Kidney (tissue), 14 donors: ENCODE results near the gene AP2A2. TPM values are rescaled to one million over a fixed set of nuclear protein-coding genes. Genes with fewer than 3 reads are reported as not detected.

Experiments used
- DNase-seq, 5 donors: peaks; one replicate each; pipeline ENCODE4 v3.0.0-alpha.2; 2013 to 2020
- FAIRE-seq: peaks from 2 replicates; lab custom pipeline; 2012; peaks lifted over from hg19 to GRCh38; lab: Jason Lieb, UNC
- H3K27ac ChIP-seq, 2 donors: one replicate each; pipeline ENCODE4 v1.7.0; 2013; ENCODE audit warnings: low read depth in 2 of 2, low read length in 2 of 2, inconsistent platforms in 1 of 2
- H3K27me3 ChIP-seq: one replicate; pipeline ENCODE4 v1.7.1; 2013; ENCODE audit warnings: low read length, inconsistent platforms; ENCODE audit not compliant: control insufficient read depth, insufficient read depth
- H3K36me3 ChIP-seq, 3 donors: one replicate each; pipeline versions ENCODE4 v1.7.0 to v1.7.1; 2013; ENCODE audit warnings: low read length in 3 of 3, control low read depth in 1 of 3, inconsistent platforms in 1 of 3; ENCODE audit not compliant: insufficient read depth in 3 of 3, control insufficient read depth in 2 of 3
- H3K4me1 ChIP-seq, 3 donors: one replicate each; pipeline versions ENCODE4 v1.7.0 to v1.7.1; 2013; ENCODE audit warnings: low read length in 3 of 3, inconsistent platforms in 1 of 3, low read depth in 1 of 3; ENCODE audit not compliant: control insufficient read depth in 2 of 3, insufficient read depth in 2 of 3
- H3K4me3 ChIP-seq, 3 donors: one replicate each; pipeline versions ENCODE4 v1.7.0 to v1.8.1; 2013; ENCODE audit warnings: low read length in 3 of 3, control low read depth in 1 of 3, inconsistent platforms in 1 of 3
- H3K9ac ChIP-seq, 3 donors: one replicate each; pipeline versions ENCODE4 v1.7.0 to v1.7.1; 2013; ENCODE audit warnings: low read length in 3 of 3, control low read depth in 1 of 3, inconsistent platforms in 1 of 3
- H3K9me3 ChIP-seq, 3 donors: one replicate each; pipeline versions ENCODE4 v1.7.0 to v1.7.1; 2013; ENCODE audit warnings: low read length in 3 of 3, control low read depth in 1 of 3, inconsistent platforms in 1 of 3; ENCODE audit not compliant: control insufficient read depth in 2 of 3, insufficient read depth in 1 of 3
- intact Hi-C: fragments of 100-400 bp; cut with DNase I; formaldehyde crosslinking; loops from one replicate; pipeline ENCODE4 v1.11.1; 2022
- polyA plus RNA-seq: library from polyadenylated mRNA; stranded (reverse); fragments of 350-450 nt; fragmentation: Illumina TruSeq; extraction: RNeasy Lipid Tissue Mini Kit (QIAGEN cat#74804); gene quantifications from one replicate; pipeline ENCODE4 v1.2.3, GENCODE V29; 2014; ENCODE audit warnings: low read depth, low replicate concordance; ENCODE audit not compliant: insufficient read depth
- total RNA-seq: library from RNA; stranded (reverse); fragmentation: NEBNext Ultra II Directional; extraction: Animal tissue kit (Norgen Biotek cat#: 25700); gene quantifications from one replicate; pipeline ENCODE4 v1.2.1, GENCODE V29; 2021
- TF ChIP-seq, protein P1 (sequence below): IDR thresholded peaks from 3 replicates; pipeline ENCODE4 v1.5.1; 2012; ENCODE audit warnings: mild to moderate bottlenecking, moderate library complexity, borderline replicate concordance; ENCODE audit not compliant: insufficient read depth; ENCODE audit errors: extremely low read depth
- donor health status: control.
- donor health status: control.
- donor health status: control.
- donor health status: control.
- donor health status: control.
- donor health status: DM: yes; HTN: yes; CAD: no.
- donor health status: Normal renal cell carcinoma (clear cell type).

AP2A2 gene
- total and polyA plus RNA-seq, 2 donors from 2014 or later, result 76.5 to 144 TPM

DNA sequence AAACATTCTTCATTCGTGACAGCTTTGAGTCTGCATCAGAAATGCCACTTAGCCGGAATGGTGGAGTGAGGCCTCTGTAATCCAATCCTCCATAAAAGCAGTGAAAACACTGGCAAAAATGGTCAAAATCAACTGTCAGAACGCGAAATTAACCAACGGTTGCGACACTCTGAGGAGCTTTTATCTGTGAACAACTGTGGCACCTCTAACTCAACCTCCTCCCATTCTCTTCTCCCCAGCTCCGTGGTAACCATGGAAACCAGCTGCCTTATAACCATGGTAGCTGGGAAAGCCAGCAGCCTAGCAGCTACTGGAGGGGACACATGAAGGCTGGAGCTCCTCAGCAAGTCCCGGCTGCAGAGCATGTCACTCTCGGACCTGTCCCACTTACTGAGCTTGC, 20.3 kb downstream of the AP2A2 start:
- H3K36me3 ChIP-seq, result peaks cover 0 to 8% (median 3%) of the 10 kb centered on the region in 3 donors
- intact Hi-C loops, result no loop called here
- DNase-seq, result peak in 3 of 5 donors; percentile 68 to 80 (median 71)
- H3K9me3 ChIP-seq, result peaks cover 0 to 6% (median 0%) of the 10 kb centered on the region in 3 donors
- H3K27ac ChIP-seq, result peak overlapping the region; percentile 68 to 72
- H3K4me1 ChIP-seq, result peaks cover 6 to 52% (median 31%) of the 10 kb centered on the region in 3 donors
- TF ChIP-seq, protein P1, sequence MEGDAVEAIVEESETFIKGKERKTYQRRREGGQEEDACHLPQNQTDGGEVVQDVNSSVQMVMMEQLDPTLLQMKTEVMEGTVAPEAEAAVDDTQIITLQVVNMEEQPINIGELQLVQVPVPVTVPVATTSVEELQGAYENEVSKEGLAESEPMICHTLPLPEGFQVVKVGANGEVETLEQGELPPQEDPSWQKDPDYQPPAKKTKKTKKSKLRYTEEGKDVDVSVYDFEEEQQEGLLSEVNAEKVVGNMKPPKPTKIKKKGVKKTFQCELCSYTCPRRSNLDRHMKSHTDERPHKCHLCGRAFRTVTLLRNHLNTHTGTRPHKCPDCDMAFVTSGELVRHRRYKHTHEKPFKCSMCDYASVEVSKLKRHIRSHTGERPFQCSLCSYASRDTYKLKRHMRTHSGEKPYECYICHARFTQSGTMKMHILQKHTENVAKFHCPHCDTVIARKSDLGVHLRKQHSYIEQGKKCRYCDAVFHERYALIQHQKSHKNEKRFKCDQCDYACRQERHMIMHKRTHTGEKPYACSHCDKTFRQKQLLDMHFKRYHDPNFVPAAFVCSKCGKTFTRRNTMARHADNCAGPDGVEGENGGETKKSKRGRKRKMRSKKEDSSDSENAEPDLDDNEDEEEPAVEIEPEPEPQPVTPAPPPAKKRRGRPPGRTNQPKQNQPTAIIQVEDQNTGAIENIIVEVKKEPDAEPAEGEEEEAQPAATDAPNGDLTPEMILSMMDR, result no peak
- H3K4me3 ChIP-seq, result no peak overlapping the region
- no peaks in the 10 kb centered on the region for H3K27me3 ChIP-seq
- FAIRE-seq, result no peak
- peak overlapping the region in 1 of 3 donors; percentile 41 for H3K9ac ChIP-seq

DNA sequence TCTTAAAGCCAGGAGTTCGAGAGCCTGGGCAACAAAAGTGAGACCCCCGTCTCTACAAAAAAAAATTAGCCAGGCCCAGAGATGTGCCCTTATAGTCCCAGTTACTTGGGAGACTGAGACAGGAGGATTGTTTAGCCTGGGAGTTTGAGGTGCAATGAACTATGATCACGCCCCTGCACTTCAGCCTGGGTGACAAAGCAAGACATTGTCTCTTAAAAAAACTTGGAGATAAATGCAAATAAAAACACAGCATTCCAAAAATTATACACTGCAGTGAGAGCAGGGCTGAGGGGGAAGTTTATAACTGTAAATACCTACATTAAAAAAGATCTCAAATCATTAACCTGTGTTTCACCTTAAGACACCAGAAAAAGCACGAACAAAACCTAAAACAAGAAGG, 22.1 kb downstream of the AP2A2 start:
- intact Hi-C loops, result no loop called here
- DNase-seq, result no peak
- peaks cover 0 to 6% (median 0%) of the 10 kb centered on the region in 3 donors for H3K9me3 ChIP-seq
- no peak overlapping the region for H3K4me3 ChIP-seq
- H3K4me1 ChIP-seq, result peaks cover 8 to 46% (median 31%) of the 10 kb centered on the region in 3 donors
- TF ChIP-seq, protein P1, result no peak
- H3K9ac ChIP-seq, result no peak overlapping the region
- H3K27ac ChIP-seq, result peak overlapping the region; percentile 7 to 14
- H3K27me3 ChIP-seq, result no peaks in the 10 kb centered on the region
- FAIRE-seq, result no peak
- peaks cover 0 to 8% (median 3%) of the 10 kb centered on the region in 3 donors for H3K36me3 ChIP-seq

DNA sequence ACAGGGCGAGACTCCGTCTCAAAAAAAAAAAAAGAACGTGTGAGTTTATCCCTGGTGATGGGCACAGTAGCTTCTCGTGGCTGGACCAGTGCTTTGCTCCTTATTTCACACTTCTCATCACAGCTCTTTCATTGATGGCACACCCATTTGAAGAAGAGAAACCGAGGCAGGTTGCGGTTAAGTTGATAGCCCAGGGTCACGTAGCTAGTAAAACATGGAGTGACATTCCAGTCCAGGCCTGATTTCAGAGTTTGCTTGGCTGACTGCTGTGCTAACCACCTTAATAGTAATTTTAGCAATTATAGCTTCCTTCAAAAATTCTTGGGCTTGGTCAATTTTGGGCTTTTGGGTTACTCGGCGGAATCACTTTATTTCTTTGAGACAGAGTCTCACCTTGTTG, 25.8 kb downstream of the AP2A2 start:
- intact Hi-C loops, result no loop called here
- H3K9ac ChIP-seq, result no peak overlapping the region
- peaks cover 0 to 6% (median 0%) of the 10 kb centered on the region in 3 donors for H3K9me3 ChIP-seq
- H3K36me3 ChIP-seq, result peaks cover 0 to under 1% (median 0%) of the 10 kb centered on the region in 3 donors
- H3K27ac ChIP-seq, result peak overlapping the region; percentile 56 to 87
- FAIRE-seq (no peak), DNase-seq (no peak)
- H3K4me3 ChIP-seq, result no peak overlapping the region
- H3K4me1 ChIP-seq, result peaks cover 10 to 40% (median 33%) of the 10 kb centered on the region in 3 donors
- TF ChIP-seq, protein P1, result no peak
- no peaks in the 10 kb centered on the region for H3K27me3 ChIP-seq
